ENCODE measurements around the gene SNX25. TPM values are rescaled to one million over a fixed set of nuclear protein-coding genes. Genes with fewer than 3 reads are reported as not detected.

SNX25 gene
- polyA plus RNA-seq, 3 donors: 24.3 to 26.2 (median 25.6) TPM

GRCh38 chr4:185395238-185395955, 186.0 kb downstream of the SNX25 start, which contains the start of gene LRP2BP:
LRP2BP (minus strand) TSS chr4:185395924; CDS start chr4:185378186, 17,738 bp downstream.
- peak in 1 of 3 donors; percentile 80 for DNase-seq (ENCODE audit: low read depth in 3 of 3, low spot score in 2 of 3)

GRCh38 chr4:185395956-185396723, 186.7 kb downstream of the SNX25 start:
- DNase-seq (ENCODE audit: low read depth in 3 of 3, low spot score in 2 of 3): peak; percentile 79 to 91 (median 90)

GRCh38 chr4:185396724-185397385, 187.5 kb downstream of the SNX25 start, which contains the start of gene ANKRD37:
ANKRD37 (plus strand) TSS chr4:185396841; CDS start chr4:185396924, 83 bp downstream.
- peak in 1 of 3 donors; percentile 57 for DNase-seq (ENCODE audit: low read depth in 3 of 3, low spot score in 2 of 3)

- DNase-seq (ENCODE audit: low read depth in 3 of 3, low spot score in 2 of 3): no peak
Observed at GRCh38 chr4:185398618-185399017, 189.2 kb downstream of the SNX25 start.

GRCh38 chr4:185399466-185399865, 190.1 kb downstream of the SNX25 start:
- no peak for DNase-seq (ENCODE audit: low read depth in 3 of 3, low spot score in 2 of 3)

GRCh38 chr4:185404031-185404430, 194.6 kb downstream of the SNX25 start:
- no peak for DNase-seq (ENCODE audit: low read depth in 3 of 3, low spot score in 2 of 3)

GRCh38 chr4:185405296-185405999, 196.1 kb downstream of the SNX25 start:
- DNase-seq (ENCODE audit: low read depth in 3 of 3, low spot score in 2 of 3): no peak

- no peak for DNase-seq (ENCODE audit: low read depth in 3 of 3, low spot score in 2 of 3)
Observed at GRCh38 chr4:185408432-185408831, 199.0 kb downstream of the SNX25 start.

- DNase-seq (ENCODE audit: low read depth in 3 of 3, low spot score in 2 of 3): no peak
Observed at GRCh38 chr4:185411849-185412248, 202.5 kb downstream of the SNX25 start.

GRCh38 chr4:185412412-185412811, 203.0 kb downstream of the SNX25 start:
- DNase-seq (ENCODE audit: low read depth in 3 of 3, low spot score in 2 of 3): no peak

Other genes with a start within 250 kb of the SNX25 start
- not detected for gene HELT, start 191.1 kb upstream of the SNX25 start, polyA plus RNA-seq (ENCODE audit: insufficient read length in 3 of 3)
- 10 to 100 TPM; 44.2 to 50.7 (median 44.9) TPM for gene SLC25A4, start 66.3 kb upstream of the SNX25 start, polyA plus RNA-seq (ENCODE audit: insufficient read length in 3 of 3)
- gene CFAP97, start 5.6 kb upstream of the SNX25 start, polyA plus RNA-seq (ENCODE audit: insufficient read length in 3 of 3): 10 to 100 TPM; 49.6 to 58.0 (median 52.3) TPM
- gene LRP2BP, start 186.3 kb downstream of the SNX25 start, polyA plus RNA-seq (ENCODE audit: insufficient read length in 3 of 3): 1 to 10 TPM; 2.6 to 3.4 (median 2.9) TPM
- gene ANKRD37, start 187.2 kb downstream of the SNX25 start, polyA plus RNA-seq (ENCODE audit: insufficient read length in 3 of 3): 10 to 100 TPM in 2 of 3 donors, 1 to 10 TPM in 1; 9.6 to 11.7 (median 10.9) TPM
- 10 to 100 TPM; 80.9 to 87.0 (median 85.6) TPM for gene UFSP2, start 216.4 kb downstream of the SNX25 start, polyA plus RNA-seq (ENCODE audit: insufficient read length in 3 of 3)

All from right renal cortex interstitium (tissue), 3 donors.